SK-N-SH (cell line): ENCODE measurements around the gene CD69. TPM values are rescaled to one million over a fixed set of nuclear protein-coding genes. Genes with fewer than 3 reads are reported as not detected.

Experiments used
- CTCF ChIA-PET: fragments of 300-600, 350-600 bp; formaldehyde crosslinking; extraction: SDS; loops from one replicate; lab custom pipeline; 2021; lab: Yijun Ruan, JAX
- POLR2A ChIA-PET: fragments of 350-600 bp; sonication (Branson Sonifier 250); formaldehyde crosslinking; extraction: SDS; loops from one replicate; lab custom pipeline; 2020; ENCODE audit warnings: antibody characterized with exemption, inconsistent platforms; lab: Yijun Ruan, JAX
- DNase-seq: peaks from one replicate; pipeline ENCODE4 v3.0.0; 2012
- H2AFZ ChIP-seq: fragments of 200-600 bp; sonication (generic); 2 replicates; pipeline ENCODE4 v1.8.1; 2016; ENCODE audit warnings: antibody characterized with exemption, mild to moderate bottlenecking, low read depth
- H3F3A ChIP-seq: fragments of 200-600 bp; sonication (generic); replicated peaks from 2 replicates; pipeline ENCODE3; 2016; ENCODE audit warnings: antibody characterized with exemption, mild to moderate bottlenecking; ENCODE audit not compliant: insufficient read depth
- H3K27ac ChIP-seq, 2 experiments: fragments of 200-500 bp in 1 of 2; fragments of 200-600 bp in 1 of 2; sonication (Bioruptor generic) in 1 of 2; sonication (generic), shearing (Covaris generic) in 1 of 2; 2 replicates each; pipeline versions ENCODE4 v1.5.1 to v1.6.1; 2014 to 2016; ENCODE audit warnings: low read depth in 2 of 2, inconsistent platforms in 1 of 2, low read length in 1 of 2, mild to moderate bottlenecking in 1 of 2, mixed read lengths in 1 of 2
- H3K27me3 ChIP-seq: fragments of 200-600 bp; sonication (generic), shearing (Covaris generic); 2 replicates; pipeline ENCODE4 v1.6.1; 2016; ENCODE audit warnings: mixed run types; ENCODE audit not compliant: insufficient read depth
- H3K36me3 ChIP-seq, 2 experiments: fragments of 200-500 bp in 1 of 2; fragments of 200-600 bp in 1 of 2; sonication (Bioruptor generic) in 1 of 2; sonication (generic) in 1 of 2; replicated peaks in 1 of 2; 2 replicates each; pipeline versions ENCODE3 to v1.5.1; 2014 to 2016; ENCODE audit warnings: low read length in 1 of 2, mild to moderate bottlenecking in 1 of 2; ENCODE audit not compliant: insufficient read depth in 2 of 2, control insufficient read depth in 1 of 2
- H3K4me1 ChIP-seq, 2 experiments: fragments of 200-500 bp in 1 of 2; fragments of 200-600 bp in 1 of 2; sonication (Bioruptor generic) in 1 of 2; sonication (generic), shearing (Covaris generic) in 1 of 2; 2 replicates each; pipeline versions ENCODE4 v1.5.1 to v1.6.1; 2014 to 2016; ENCODE audit warnings: low read depth in 1 of 2, low read length in 1 of 2, mixed run types in 1 of 2; ENCODE audit not compliant: insufficient read depth in 2 of 2, control insufficient read depth in 1 of 2
- H3K4me2 ChIP-seq: fragments of 200-600 bp; sonication (generic), shearing (Covaris generic); 2 replicates; pipeline ENCODE4 v1.6.1; 2017; ENCODE audit warnings: mixed run types
- H3K4me3 ChIP-seq, 2 experiments: fragments of 200-500 bp in 1 of 2; fragments of 200-600 bp in 1 of 2; sonication (Bioruptor generic) in 1 of 2; sonication (generic), shearing (Covaris generic) in 1 of 2; 2 replicates each; pipeline versions ENCODE4 v1.5.1 to v1.8.1; 2014 to 2016; ENCODE audit warnings: low read depth in 2 of 2, inconsistent platforms in 1 of 2, low read length in 1 of 2, mild to moderate bottlenecking in 1 of 2, mixed read lengths in 1 of 2, moderate library complexity in 1 of 2
- H3K79me2 ChIP-seq: fragments of 200-600 bp; sonication (generic); 2 replicates; pipeline ENCODE4 v1.8.1; 2017; ENCODE audit warnings: mild to moderate bottlenecking; ENCODE audit not compliant: insufficient read depth
- H3K9ac ChIP-seq: fragments of 200-600 bp; sonication (generic); 2 replicates; pipeline ENCODE4 v1.6.1; 2017; ENCODE audit warnings: mixed run types
- H3K9me2 ChIP-seq: fragments of 200-600 bp; sonication (generic); 2 replicates; pipeline ENCODE4 v1.6.1; 2017; ENCODE audit warnings: mixed run types
- H3K9me3 ChIP-seq: fragments of 200-600 bp; sonication (generic); 2 replicates; pipeline ENCODE4 v1.6.1; 2017; ENCODE audit warnings: mixed run types, mild to moderate bottlenecking, moderate library complexity
- H4K20me1 ChIP-seq: fragments of 200-600 bp; sonication (generic); 2 replicates; pipeline ENCODE4 v1.6.1; 2017; ENCODE audit warnings: mild to moderate bottlenecking, mixed run types; ENCODE audit not compliant: insufficient read depth
- CTCF ChIP-seq: fragments of 200-600 bp; sonication (generic); IDR thresholded peaks from 2 replicates; pipeline ENCODE4 v1.6.1; 2017; ENCODE audit warnings: antibody characterized with exemption, mild to moderate bottlenecking, moderate library complexity
- FOXJ3 ChIP-seq: sonication (generic); formaldehyde crosslinking; IDR thresholded peaks from 2 replicates; pipeline ENCODE4 v1.5.1; 2020; ENCODE audit warnings: mild to moderate bottlenecking, missing genetic modification reagents
- MAX ChIP-seq: IDR thresholded peaks from 2 replicates; pipeline ENCODE4 v1.4.0; 2012; ENCODE audit warnings: low read depth
- MXI1 ChIP-seq: IDR thresholded peaks from 2 replicates; pipeline ENCODE4 v1.6.1; 2012; ENCODE audit warnings: mild to moderate bottlenecking, low read depth, low read length, improper control_type of control experiment
- RAD21 ChIP-seq: IDR thresholded peaks from 2 replicates; pipeline ENCODE4 v1.6.1; 2012; ENCODE audit warnings: mild to moderate bottlenecking, low read length
- RXRA ChIP-seq: IDR thresholded peaks from 2 replicates; pipeline ENCODE4 v1.4.0; 2012; ENCODE audit warnings: low read depth, mild to moderate bottlenecking, borderline replicate concordance
- TCF12 ChIP-seq: IDR thresholded peaks from 2 replicates; pipeline ENCODE4 v1.4.0; 2012
- TEAD4 ChIP-seq: IDR thresholded peaks from 2 replicates; pipeline ENCODE4 v1.4.0; 2012; ENCODE audit warnings: mild to moderate bottlenecking, borderline replicate concordance; ENCODE audit not compliant: insufficient read depth
- USF1 ChIP-seq: IDR thresholded peaks from 2 replicates; pipeline ENCODE4 v1.4.0; 2012; ENCODE audit warnings: low read depth, borderline replicate concordance
- USF2 ChIP-seq: fragments of 150-350 bp; IDR thresholded peaks from 2 replicates; pipeline ENCODE4 v1.6.1; 2017; ENCODE audit warnings: antibody characterized with exemption, low read length, low read depth, borderline replicate concordance
- YY1 ChIP-seq: IDR thresholded peaks from 2 replicates; pipeline ENCODE4 v1.4.0; 2012; ENCODE audit warnings: low read depth, mild to moderate bottlenecking
- WGBS: methylation state at CpG from one replicate; pipeline ENCODE4 v1.1.6; 2017; ENCODE audit warnings: low lambda C conversion rate; 5-methylcytosine and 5-hydroxymethylcytosine counted together
- polyA plus RNA-seq, 3 experiments: library from polyadenylated mRNA; depleted of rRNA; stranded (reverse); fragments of >200 nt; gene quantifications; 2 replicates each; pipeline ENCODE4 v1.2.3, GENCODE V29; 2012

The CD69 gene
- polyA plus RNA-seq, 1 of the 3 experiments (the other 2 are of a cell fraction), result not detected

GRCh38 chr12:9719790-9720189 lies 40.9 kb downstream of the CD69 start:
- DNase-seq, result no peak
- Histone ChIP-seq H3F3A (no peaks in the 10 kb centered on the region), H4K20me1 (no peaks in the 10 kb centered on the region), H3K4me1 (no peaks in the 10 kb centered on the region), H3K9me3 (no peaks in the 10 kb centered on the region), H3K36me3 (no peaks in the 10 kb centered on the region), H2AFZ (no peak overlapping the region), H3K79me2 (no peaks in the 10 kb centered on the region), H3K4me3 (no peak overlapping the region), H3K9me2 (no peaks in the 10 kb centered on the region), H3K4me2 (no peak overlapping the region), H3K27ac (no peak overlapping the region), H3K27me3 (peaks cover 30% of the 10 kb centered on the region; the same call in 1 of the 2 replicates), H3K9ac (no peak overlapping the region)
- TF ChIP-seq RAD21 (no peak), USF2 (no peak), MXI1 (no peak), TCF12 (no peak), RXRA (no peak), USF1 (no peak), TEAD4 (no peak), YY1 (no peak), FOXJ3 (CRISPR knock-in tag) (no peak), CTCF (no peak)
- 11% methylated on average over 1 of the region's 1 CpG for WGBS
- CTCF ChIA-PET, result interaction anchor here (1.1 to 4.4 kb wide), 2 partner anchors 11 to 31 kb away, joined by 3 to 24 read pairs; no protein-coding TSS in a partner anchor
- POLR2A ChIA-PET, result no interaction called here

- no peaks in the 10 kb centered on the region for H3F3A ChIP-seq
- no peaks in the 10 kb centered on the region for H3K9me2 ChIP-seq
- POLR2A ChIA-PET, result no interaction called here
- H2AFZ ChIP-seq, result no peak overlapping the region
- H3K4me2 ChIP-seq, result no peak overlapping the region
- H3K79me2 ChIP-seq, result no peaks in the 10 kb centered on the region
- H3K4me3 ChIP-seq, result no peak overlapping the region
- no peak for TF ChIP-seq MAX
- TF ChIP-seq, all 33 proteins: peak for 0
- Histone ChIP-seq H3K9ac (no peak overlapping the region), H4K20me1 (no peaks in the 10 kb centered on the region), H3K9me3 (no peaks in the 10 kb centered on the region), H3K4me1 (no peaks in the 10 kb centered on the region), H3K36me3 (no peaks in the 10 kb centered on the region), H3K27me3 (peaks cover 35% of the 10 kb centered on the region; the same call in 1 of the 2 replicates), H3K27ac (no peak overlapping the region)
- WGBS, result 29% methylated on average over 6 of the region's 7 CpGs
- DNase-seq, result no peak
- CTCF ChIA-PET, result interaction anchor here (1.1 to 4.4 kb wide), 2 partner anchors 10 to 32 kb away, joined by 3 to 24 read pairs; no protein-coding TSS in a partner anchor
These were observed 41.7 kb downstream of the CD69 start for GRCh38 chr12:9718968-9719367.
